Epithelial cell of proximal tubule (primary cell): Measurements from ENCODE around the gene GALNTL6. TPM values are rescaled to one million over a fixed set of nuclear protein-coding genes. Genes with fewer than 3 reads are reported as not detected.
"Not testable (repeated sequence)": the region's sequence is repeated elsewhere in the genome, so short reads cannot be mapped to it uniquely, and the experiment has no call there.

Experiments used
- DNase-seq: peaks from one replicate; pipeline ENCODE4 v3.0.0-alpha.2; 2011; ENCODE audit warnings: low read depth
- H3K4me3 ChIP-seq: 2 replicates; pipeline ENCODE4 v1.5.1; 2011; ENCODE audit warnings: low read depth, mild to moderate bottlenecking, low read length
- CTCF ChIP-seq: conservative IDR thresholded peaks from 2 replicates; pipeline ENCODE4 v1.5.1; 2012; ENCODE audit warnings: low read depth, mild to moderate bottlenecking, low read length
- total RNA-seq: library from RNA; depleted of rRNA; stranded (reverse); fragments of >200 nt; gene quantifications from 2 replicates; pipeline ENCODE4 v1.2.3, GENCODE V29; 2015

GALNTL6 gene
- total RNA-seq, 1 donor from 2014 or later = not detected

DNA sequence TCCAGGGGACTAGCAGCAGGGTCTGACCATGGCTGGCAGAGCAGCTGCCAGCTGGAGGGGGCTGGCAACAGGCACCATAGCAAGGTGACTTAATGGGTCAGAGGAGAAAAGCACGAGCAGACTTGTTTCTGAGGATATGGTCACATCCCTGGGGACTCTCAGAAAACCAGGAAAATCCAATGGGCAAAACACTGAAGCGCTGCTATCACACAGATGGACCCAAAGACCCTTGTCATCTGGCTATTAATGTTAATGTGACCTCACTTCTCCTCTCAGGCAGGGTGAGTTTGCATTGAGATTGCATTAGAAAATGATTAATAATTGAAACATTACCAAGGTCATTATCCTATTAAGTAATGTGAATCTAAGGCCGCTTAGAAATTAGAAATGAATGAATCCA lies 1061.7 kb downstream of the GALNTL6 start:
- no peak for DNase-seq
- TF ChIP-seq CTCF = no peak
- no peak overlapping the region for H3K4me3 ChIP-seq

DNA sequence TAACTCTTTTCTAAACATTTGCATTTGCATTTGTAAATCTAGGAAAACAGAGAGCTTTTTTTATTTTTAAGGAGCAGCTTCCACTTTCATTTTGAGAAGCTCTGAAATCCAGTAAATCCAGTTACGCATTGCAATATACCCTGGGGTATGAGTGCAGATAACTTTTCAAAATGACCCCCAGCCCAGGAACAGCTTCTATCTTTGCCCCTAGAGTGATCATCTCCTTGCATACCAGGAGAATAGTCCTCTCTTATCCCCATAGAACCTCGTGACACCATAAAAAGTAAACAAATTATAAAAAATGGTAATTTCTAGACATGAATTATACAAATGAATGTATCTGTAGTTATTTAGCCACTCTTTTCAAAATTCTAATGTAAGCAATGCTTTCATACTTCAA lies 1063.2 kb downstream of the GALNTL6 start:
- no peak for DNase-seq
- TF ChIP-seq CTCF = no peak

GRCh38 chr4:172881645-172882044 lies 1068.4 kb downstream of the GALNTL6 start:
- no peak for DNase-seq
- no peak overlapping the region for H3K4me3 ChIP-seq
- TF ChIP-seq CTCF = no peak

More for the DNA sequence above, 1063.2 kb downstream of the GALNTL6 start:
- no peak overlapping the region for H3K4me3 ChIP-seq

GRCh38 chr4:172887358-172887757 lies 1074.2 kb downstream of the GALNTL6 start:
- DNase-seq, H3K4me3 ChIP-seq: not testable (repeated sequence)

- no peak for TF ChIP-seq CTCF
- no peak for DNase-seq
- no peak overlapping the region for H3K4me3 ChIP-seq
Measured at GRCh38 chr4:172887959-172888358, 1074.8 kb downstream of the GALNTL6 start.

DNA sequence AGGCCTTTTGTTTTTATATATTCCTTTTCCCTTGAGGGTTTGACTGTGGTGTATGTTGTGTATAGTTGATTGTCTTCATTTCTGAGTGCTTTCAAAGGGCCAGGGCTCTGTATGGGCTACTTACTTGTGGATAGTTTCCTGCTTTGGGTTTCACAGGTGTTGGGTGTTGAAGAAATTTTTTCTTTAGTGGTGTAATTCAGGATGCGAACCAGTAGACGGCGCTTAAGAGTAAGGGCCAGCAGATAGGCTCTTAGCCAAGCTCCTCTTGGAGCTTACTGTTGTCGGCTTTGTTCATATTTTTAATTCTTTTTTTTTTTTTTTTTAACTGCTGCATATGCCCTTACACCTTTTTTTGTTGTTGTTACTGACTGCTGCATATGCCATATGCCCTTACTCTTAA lies 1079.1 kb downstream of the GALNTL6 start:
- TF ChIP-seq CTCF = peak; percentile 76
- no peak overlapping the region for H3K4me3 ChIP-seq
- DNase-seq = no peak

- no peak for DNase-seq
- TF ChIP-seq CTCF = no peak
- H3K4me3 ChIP-seq = no peak overlapping the region
Measured at GRCh38 chr4:172895699-172896098, 1082.5 kb downstream of the GALNTL6 start.

DNA sequence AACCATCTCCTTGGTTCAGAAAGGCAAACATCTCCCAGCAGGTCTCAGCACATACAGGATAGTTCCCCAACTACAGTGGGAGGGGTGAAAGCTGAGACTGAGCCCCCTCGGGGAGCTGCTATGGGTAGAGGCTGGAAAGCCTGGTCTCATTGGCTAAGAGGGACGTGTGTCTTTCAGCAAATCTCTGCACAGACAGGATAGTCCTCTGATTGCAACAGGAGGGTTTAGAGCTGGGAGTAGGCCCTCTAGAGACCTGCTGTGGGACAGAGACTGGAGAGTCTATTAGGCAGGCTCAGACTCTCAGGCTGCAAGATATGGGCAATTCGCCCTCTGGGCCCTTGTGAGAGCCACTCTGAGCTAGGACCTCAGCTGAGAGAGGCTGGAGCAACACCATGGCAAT lies 1083.8 kb downstream of the GALNTL6 start:
- no peak for TF ChIP-seq CTCF

More for the DNA sequence above, 1083.8 kb downstream of the GALNTL6 start:
- H3K4me3 ChIP-seq = no peak overlapping the region
- DNase-seq = no peak
